Measurements from ENCODE around the gene NGLY1.
A peak's percentile ranks its signal among the peaks of the same experiment; 100 is the strongest.

Gene NGLY1

DNA sequence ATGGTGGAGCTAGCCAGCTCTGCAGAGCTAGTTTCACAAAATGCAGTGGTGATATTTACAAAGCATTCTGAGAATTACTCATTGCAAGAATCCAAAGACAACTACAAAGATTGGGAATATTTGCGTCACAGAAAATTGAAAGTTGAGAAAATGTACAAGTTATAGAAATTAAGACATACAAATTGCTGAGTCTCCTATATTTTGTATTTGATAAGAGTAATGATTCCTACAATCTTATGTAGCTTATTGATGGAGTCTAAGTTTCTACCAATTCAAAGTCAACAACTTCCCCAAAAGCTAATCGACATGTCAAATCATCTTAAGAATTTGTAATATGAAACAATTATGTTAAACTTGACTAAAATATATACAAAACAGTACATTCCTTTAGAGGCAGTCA, 72.2 kb downstream of the NGLY1 start:
- DNase-seq (ENCODE audit: low read depth, low spot score) = no peak

DNA sequence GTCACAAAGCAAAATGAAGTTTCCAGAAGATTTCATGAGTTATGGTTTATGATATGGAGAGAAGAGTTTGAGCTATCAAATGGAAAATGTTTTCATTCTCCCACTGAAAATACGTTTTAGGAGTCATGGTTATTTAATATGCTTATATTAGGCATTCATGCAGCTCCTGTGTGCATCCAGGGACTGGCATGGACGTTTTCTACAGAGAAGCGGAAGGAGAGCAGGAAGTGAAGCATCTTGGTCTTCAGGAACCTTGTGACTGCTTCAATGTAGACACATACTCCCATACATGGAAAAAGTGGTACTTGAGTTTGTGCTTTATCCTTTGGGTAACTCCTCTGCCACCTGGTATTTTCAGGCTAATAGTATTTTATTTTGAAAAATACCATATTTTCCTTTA, 75.2 kb downstream of the NGLY1 start:
- no peak for DNase-seq (ENCODE audit: low read depth, low spot score)

DNA sequence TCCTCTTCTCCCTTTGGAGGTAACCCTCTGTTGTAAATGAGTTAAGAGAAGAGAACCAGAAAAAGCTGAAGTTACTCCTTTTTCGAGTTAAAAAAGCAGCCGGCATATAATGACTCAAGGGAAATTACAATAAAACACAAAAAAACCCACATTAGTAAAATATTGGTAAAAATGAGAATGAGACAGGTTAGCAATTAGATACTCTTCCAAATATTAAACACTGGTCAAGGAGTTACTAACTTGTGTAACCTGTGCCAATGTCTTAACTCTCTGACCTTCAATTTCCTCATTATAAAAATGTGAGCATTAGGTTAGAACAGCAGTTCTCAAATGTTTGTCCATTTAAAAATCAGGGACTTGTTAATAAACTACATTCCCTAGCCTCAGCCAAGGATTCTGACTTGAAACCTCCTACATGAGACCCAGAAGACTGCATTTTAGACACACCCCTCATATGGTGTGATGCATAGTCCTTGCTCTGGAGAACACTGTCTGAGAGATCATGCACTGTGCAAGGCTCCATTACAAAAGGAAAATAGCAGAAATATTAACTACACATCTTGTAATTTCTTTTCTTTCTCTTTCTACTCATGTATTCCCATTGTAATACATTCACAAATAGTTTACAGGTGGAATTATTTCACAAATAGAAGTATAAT, 75.8 kb downstream of the NGLY1 start:
- no peak for DNase-seq (ENCODE audit: low read depth, low spot score)

GRCh38 chr3:25706213-25706612, 77.0 kb downstream of the NGLY1 start:
- DNase-seq (ENCODE audit: low read depth, low spot score) = no peak

DNA sequence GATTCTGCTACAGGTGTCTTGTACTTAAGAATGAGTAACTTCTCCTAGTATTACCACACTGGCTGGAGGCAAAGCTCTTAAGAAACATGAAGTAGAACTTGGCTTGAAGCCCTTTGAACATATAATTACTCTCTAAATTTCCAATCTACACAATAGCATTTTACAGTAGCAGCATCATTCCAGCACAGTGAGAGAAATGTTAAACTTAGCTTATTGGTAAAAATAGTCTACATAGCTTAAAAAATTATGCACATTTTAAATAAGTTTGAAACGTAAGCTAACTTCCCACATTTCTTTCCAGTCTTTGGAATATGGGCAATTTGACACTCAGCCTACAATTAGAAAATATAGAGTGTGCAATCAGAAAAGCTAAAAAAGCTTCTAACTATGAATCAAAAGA, 85.7 kb downstream of the NGLY1 start:
- no peak for DNase-seq (ENCODE audit: low read depth, low spot score)

DNA sequence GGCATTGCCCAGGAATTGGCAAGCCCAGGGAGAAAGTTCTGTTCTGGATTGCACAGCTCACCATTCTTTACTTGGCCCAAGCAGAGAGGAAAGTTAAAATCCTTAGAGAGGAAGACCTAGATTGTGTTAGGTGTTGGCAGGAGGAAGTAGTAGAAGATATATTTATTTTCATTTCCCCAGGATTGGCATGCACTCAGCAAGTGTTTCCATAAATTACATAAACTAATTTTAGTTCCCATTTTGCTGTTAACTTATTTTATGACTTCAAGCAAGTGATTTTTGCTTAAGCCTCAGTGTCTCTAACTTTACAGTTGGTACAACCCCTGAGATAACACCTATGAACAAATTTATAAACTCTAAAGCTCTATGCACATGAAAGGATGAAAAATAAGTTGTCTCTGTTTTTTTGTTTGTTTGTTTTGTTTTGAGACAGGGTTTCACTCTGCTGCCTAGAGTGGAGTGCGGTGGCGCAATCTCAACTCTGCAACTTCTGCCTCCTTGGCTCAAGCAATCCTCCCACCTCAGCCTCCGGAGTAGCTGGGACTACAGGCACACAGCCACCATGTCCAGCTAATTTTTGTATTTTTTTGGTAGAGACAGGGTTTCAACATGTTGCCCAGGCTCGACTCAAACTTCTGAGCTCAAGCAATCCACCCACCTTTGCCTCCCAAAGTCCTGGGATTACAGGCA, 87.4 kb downstream of the NGLY1 start:
- no peak for DNase-seq (ENCODE audit: low read depth, low spot score)

- DNase-seq (ENCODE audit: low read depth, low spot score) = no peak
Observed at GRCh38 chr3:25693238-25693637, 90.0 kb downstream of the NGLY1 start.

GRCh38 chr3:25692341-25692740, 90.9 kb downstream of the NGLY1 start:
- DNase-seq (ENCODE audit: low read depth, low spot score) = no peak

DNA sequence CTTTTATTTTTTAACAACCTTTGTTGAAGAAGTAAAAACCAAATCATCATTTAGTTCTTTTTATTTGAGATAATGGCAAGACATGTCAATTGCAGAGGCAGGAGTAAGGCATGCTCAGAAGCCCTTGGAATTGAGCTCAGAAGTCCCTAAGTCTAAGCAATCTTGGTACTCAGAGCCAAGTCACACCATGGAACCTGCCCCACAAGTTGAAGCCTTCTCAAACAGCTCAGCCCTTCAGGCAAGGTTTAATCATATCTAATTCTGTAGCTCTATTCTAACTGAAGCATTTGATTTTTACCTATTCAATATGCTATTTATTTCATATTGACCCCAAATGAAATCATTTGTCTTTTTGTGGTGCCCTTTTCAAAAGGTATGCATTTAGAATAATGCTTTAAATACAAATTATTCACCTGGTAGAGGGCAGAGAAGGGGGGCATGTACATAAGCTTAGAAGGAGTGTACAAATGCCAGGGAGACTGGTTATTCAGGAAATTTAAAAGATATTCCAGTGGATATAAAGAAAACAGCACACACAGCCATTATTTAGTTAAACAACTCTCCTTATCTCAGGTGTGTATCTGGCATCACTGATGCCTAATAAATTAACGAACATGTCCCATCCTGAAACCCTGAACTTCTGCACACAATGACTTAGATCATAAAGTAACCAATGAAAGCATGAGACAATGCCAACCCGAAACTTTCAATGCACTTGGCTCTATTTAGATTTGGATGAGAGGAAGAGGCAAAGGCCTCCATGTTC, 92.3 kb downstream of the NGLY1 start:
- no peak for DNase-seq (ENCODE audit: low read depth, low spot score)

DNA sequence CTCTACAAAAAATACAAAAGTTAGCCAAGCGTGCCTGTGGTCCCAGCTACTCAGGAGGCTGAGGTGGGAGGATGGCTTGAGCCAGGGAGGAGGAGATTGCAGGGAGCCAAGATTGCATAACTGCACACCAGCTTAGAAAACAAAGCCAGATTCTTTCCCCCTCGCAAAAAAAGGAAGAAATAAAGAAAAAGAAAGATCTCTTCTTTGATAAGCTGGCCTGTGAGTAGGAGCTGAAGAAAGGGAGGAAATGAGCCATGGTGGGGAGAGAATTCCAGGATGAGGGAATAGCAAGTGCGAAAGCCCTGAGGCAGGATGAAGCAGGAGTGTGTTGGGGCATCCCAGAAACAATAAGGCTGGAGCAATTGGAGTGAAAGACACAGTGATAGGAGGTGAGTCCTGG, 94.0 kb downstream of the NGLY1 start:
- DNase-seq (ENCODE audit: low read depth, low spot score) = peak; percentile 40

- no peak for DNase-seq (ENCODE audit: low read depth, low spot score)
Observed at GRCh38 chr3:25687742-25688141, 95.5 kb downstream of the NGLY1 start.

DNA sequence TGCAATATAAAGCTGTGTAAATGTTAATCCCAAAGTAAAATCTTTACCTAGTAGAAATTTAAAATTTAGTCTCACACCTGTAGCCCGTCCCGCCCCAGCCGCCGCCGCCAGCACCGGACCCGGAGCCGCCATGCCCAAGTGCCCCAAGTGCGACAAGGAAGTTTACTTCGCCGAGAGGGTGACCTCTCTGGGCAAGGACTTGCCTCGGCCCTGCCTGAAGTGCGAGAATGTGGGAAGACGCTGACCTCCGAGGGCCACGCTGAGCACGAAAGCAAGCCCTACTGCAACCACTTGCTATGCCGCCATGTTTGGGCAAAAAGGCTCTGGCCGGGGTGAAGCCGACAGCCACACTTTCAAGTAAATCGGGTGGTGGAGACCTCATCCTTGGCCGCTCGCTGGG, 96.5 kb downstream of the NGLY1 start:
- no peak for DNase-seq (ENCODE audit: low read depth, low spot score)

- DNase-seq (ENCODE audit: low read depth, low spot score) = no peak
Observed at GRCh38 chr3:25683882-25684281, 99.4 kb downstream of the NGLY1 start.

DNA sequence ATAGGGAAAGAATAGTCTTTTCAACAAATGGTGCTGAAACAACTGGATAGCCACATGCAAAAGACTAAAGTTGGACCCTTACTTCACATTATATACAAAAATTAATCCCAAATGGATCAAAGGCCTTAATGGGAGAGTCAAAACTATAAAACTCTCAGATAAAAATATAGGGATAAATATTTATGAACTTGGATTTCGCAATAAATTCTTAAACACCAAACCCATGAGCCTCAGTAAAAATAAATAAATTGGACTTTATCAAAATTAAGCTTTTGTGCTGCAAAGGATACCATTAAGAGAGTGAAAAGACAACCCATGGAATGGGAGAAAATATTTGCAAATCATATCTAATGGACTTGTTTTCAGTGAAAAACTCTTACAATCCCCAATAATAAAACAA, 99.8 kb downstream of the NGLY1 start:
- DNase-seq (ENCODE audit: low read depth, low spot score) = no peak

DNA sequence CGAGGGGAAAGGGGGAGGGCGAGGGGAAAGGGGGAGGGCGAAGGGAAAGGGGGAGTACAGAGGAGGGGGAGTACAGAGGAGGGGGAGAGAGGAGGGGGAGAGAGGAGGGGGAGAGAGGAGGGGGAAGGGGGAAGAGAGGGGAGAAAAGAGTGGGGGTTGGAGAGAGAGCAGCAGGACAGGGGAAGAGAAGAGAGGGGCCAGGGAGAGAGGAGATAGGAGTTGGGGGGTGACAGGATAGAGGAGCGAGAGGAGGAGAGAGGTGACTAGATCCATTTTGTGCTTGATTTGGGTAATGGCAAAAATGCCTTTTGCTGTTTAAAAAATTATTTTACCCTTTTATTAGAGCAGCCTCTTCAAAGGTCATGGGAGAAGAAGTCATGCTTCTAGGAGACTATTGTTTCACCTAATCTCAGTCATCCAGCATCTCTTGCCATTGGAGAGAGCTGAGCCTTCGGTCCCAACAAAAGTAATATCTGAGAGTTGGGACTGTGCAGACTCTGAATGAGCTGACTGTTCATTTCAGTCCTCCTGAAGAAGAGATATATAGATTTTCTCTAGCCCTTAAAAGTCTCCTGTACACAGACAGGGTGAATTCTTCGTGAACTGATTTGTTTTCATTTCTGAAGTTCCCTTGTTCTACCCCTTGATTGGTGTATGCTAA, 103.5 kb downstream of the NGLY1 start:
- DNase-seq (ENCODE audit: low read depth, low spot score) = no peak

- DNase-seq (ENCODE audit: low read depth, low spot score) = no peak
Observed at GRCh38 chr3:25679166-25679565, 104.1 kb downstream of the NGLY1 start.

DNA sequence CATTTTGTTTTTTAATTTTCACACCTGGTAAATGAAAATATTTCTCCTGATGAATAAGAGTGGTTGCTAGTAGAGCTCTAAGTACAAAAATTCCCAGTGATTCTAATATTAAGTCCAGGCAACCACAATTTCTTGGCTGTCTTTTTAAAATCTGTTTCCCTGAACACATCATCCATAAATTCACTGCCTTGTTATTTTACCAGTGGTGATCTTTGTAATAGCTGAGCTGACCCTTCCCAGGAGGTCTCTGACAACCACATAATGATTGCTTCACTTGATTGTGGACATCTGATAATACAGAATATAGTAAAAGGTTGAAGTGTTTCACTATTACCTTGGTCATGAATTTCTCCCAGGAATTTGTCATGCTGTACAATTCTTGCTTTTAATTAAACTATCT, 104.7 kb downstream of the NGLY1 start:
- no peak for DNase-seq (ENCODE audit: low read depth, low spot score)

- no peak for DNase-seq (ENCODE audit: low read depth, low spot score)
Observed at GRCh38 chr3:25677121-25677520, 106.1 kb downstream of the NGLY1 start.

GRCh38 chr3:25674670-25675069, 108.6 kb downstream of the NGLY1 start:
- DNase-seq (ENCODE audit: low read depth, low spot score) = no peak

GRCh38 chr3:25673738-25674298, 109.4 kb downstream of the NGLY1 start:
- DNase-seq (ENCODE audit: low read depth, low spot score) = no peak
